Hepatocyte (in vitro differentiated cells): ENCODE data around the gene PDZK1IP1.

Source experiments
- EZH2 ChIP-seq: fragments of 200-600 bp; sonication (generic); IDR thresholded peaks from 2 replicates; pipeline ENCODE4 v1.6.1; 2016; ENCODE audit warnings: antibody characterized with exemption, mild to moderate bottlenecking, borderline replicate concordance
- TF ChIP-seq, protein P1 (sequence below): fragments of 200-600 bp; sonication (generic); IDR thresholded peaks from 2 replicates; pipeline ENCODE4 v1.5.1; 2016; ENCODE audit warnings: antibody characterized with exemption, mild to moderate bottlenecking; ENCODE audit not compliant: poor library complexity

DNA sequence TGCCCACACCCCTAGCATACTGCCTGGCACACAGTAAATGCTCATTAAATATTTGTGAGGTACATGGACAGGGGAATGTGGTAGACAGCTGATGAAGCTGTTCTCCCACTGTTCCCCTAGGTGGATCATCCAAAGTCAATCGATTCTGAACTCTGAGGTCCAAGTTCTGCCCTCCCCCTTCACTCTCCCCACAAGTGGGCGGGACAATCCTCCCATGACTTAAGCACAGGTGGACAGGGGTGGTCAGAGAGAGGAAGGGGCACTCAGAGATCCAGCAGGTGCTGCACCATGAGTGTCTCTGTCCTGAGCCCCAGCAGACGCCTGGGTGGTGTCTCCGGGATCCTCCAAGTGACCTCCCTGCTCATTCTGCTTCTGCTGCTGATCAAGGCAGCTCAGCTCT lies 52.6 kb downstream of the PDZK1IP1 start, which contains the start of gene CYP4A22:
- TF ChIP-seq, protein P1, sequence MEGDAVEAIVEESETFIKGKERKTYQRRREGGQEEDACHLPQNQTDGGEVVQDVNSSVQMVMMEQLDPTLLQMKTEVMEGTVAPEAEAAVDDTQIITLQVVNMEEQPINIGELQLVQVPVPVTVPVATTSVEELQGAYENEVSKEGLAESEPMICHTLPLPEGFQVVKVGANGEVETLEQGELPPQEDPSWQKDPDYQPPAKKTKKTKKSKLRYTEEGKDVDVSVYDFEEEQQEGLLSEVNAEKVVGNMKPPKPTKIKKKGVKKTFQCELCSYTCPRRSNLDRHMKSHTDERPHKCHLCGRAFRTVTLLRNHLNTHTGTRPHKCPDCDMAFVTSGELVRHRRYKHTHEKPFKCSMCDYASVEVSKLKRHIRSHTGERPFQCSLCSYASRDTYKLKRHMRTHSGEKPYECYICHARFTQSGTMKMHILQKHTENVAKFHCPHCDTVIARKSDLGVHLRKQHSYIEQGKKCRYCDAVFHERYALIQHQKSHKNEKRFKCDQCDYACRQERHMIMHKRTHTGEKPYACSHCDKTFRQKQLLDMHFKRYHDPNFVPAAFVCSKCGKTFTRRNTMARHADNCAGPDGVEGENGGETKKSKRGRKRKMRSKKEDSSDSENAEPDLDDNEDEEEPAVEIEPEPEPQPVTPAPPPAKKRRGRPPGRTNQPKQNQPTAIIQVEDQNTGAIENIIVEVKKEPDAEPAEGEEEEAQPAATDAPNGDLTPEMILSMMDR = no peak
- TF ChIP-seq EZH2 = no peak
